CD8-positive, alpha-beta memory T cell (primary cell): ENCODE results near the gene STARD10. TPM values are rescaled to one million over a fixed set of nuclear protein-coding genes. Genes with fewer than 3 reads are reported as not detected.

ENCODE experiments used
- CTCF ChIA-PET: fragments of 350-600 bp; sonication (Branson Sonifier 250); formaldehyde crosslinking; loops from one replicate; lab custom pipeline; 2021; ENCODE audit warnings: antibody characterized with exemption; lab: Charles Lee
- POLR2A ChIA-PET: fragments of 350-600 bp; sonication (Branson Sonifier 250); formaldehyde crosslinking; loops from one replicate; lab custom pipeline; 2021; ENCODE audit warnings: antibody characterized with exemption; lab: Charles Lee
- DNase-seq, 5 donors: peaks; one replicate each; pipeline versions ENCODE4 v3.0.0 to v3.0.0-alpha.2; 2020 to 2022; ENCODE audit warnings: mixed read lengths in 1 of 5
- H3K27ac ChIP-seq: one replicate; pipeline ENCODE4 v1.7.0; 2013; ENCODE audit warnings: low read depth, mild to moderate bottlenecking, low read length, moderate library complexity
- H3K27me3 ChIP-seq: 2 replicates; pipeline ENCODE4 v1.7.0; 2013; ENCODE audit warnings: low read length, mild to moderate bottlenecking; ENCODE audit not compliant: insufficient read depth, poor library complexity, severe bottlenecking
- H3K36me3 ChIP-seq: 2 replicates; pipeline ENCODE4 v1.7.0; 2013; ENCODE audit warnings: mild to moderate bottlenecking, low read length, moderate library complexity; ENCODE audit not compliant: insufficient read depth
- H3K4me1 ChIP-seq: 2 replicates; pipeline ENCODE4 v1.7.0; 2013; ENCODE audit warnings: mild to moderate bottlenecking, low read length, moderate library complexity; ENCODE audit not compliant: insufficient read depth
- H3K4me3 ChIP-seq: 2 replicates; pipeline ENCODE4 v1.7.0; 2013; ENCODE audit warnings: mild to moderate bottlenecking, low read length
- H3K9me3 ChIP-seq: 2 replicates; pipeline ENCODE4 v1.7.0; 2013; ENCODE audit warnings: mild to moderate bottlenecking, low read length
- H3K27ac Mint-ChIP-seq, 8 donors: one replicate each; pipeline ENCODE4 v1.8.0; 2020 to 2021; ENCODE audit warnings: mixed read lengths in 8 of 8, mild to moderate bottlenecking in 6 of 8, inconsistent platforms in 3 of 8, moderate library complexity in 3 of 8
- H3K27me3 Mint-ChIP-seq, 2 donors: one replicate each; pipeline ENCODE4 v1.8.0; 2020 to 2021; ENCODE audit warnings: mixed read lengths in 2 of 2, mild to moderate bottlenecking in 1 of 2, moderate library complexity in 1 of 2
- H3K36me3 Mint-ChIP-seq, 3 donors: one replicate each; pipeline ENCODE4 v1.8.0; 2020 to 2021; ENCODE audit warnings: mixed read lengths in 3 of 3, inconsistent platforms in 1 of 3, mild to moderate bottlenecking in 1 of 3
- H3K4me1 Mint-ChIP-seq, 3 donors: one replicate each; pipeline ENCODE4 v1.8.0; 2020 to 2021; ENCODE audit warnings: mixed read lengths in 3 of 3, inconsistent platforms in 1 of 3, mild to moderate bottlenecking in 1 of 3
- H3K4me3 Mint-ChIP-seq, 7 donors: one replicate each; pipeline ENCODE4 v1.8.0; 2020 to 2021; ENCODE audit warnings: mixed read lengths in 7 of 7, mild to moderate bottlenecking in 6 of 7, moderate library complexity in 4 of 7, inconsistent platforms in 2 of 7
- H3K9me3 Mint-ChIP-seq, 5 donors: one replicate each; pipeline ENCODE4 v1.8.0; 2020 to 2022; ENCODE audit warnings: mixed read lengths in 5 of 5, mild to moderate bottlenecking in 3 of 5, moderate library complexity in 2 of 5, inconsistent platforms in 1 of 5
- polyA plus RNA-seq: library from polyadenylated mRNA; unstranded; fragments of 300-500 nt; fragmentation: Illumina TruSeq; gene quantifications from one replicate; pipeline ENCODE4 v1.2.3, GENCODE V29; 2021
- total RNA-seq, 2 experiments: library from RNA; stranded (reverse); gene quantifications; one replicate each; pipeline ENCODE4 v1.2.3, GENCODE V29; 2021

STARD10 gene
- total and polyA plus RNA-seq, 3 experiments from 2014 or later: 13.8 to 21.8 (median 15.9) TPM

- H3K27ac Mint-ChIP-seq: peak overlapping the region in 6 of 8 donors; percentile 23 to 85 (median 58)
- H3K4me3 Mint-ChIP-seq: peak overlapping the region in 1 of 7 donors; percentile 88
- Histone ChIP-seq H3K27ac (no peak overlapping the region), H3K9me3 (no peaks in the 10 kb centered on the region), H3K27me3 (no peaks in the 10 kb centered on the region), H3K36me3 (peaks cover 29% of the 10 kb centered on the region), H3K4me1 (peaks cover 9% of the 10 kb centered on the region), H3K4me3 (no peak overlapping the region)
- ChIA-PET POLR2A (no interaction called here), CTCF (interaction anchor here (0.8 to 1.9 kb wide), 3 partner anchors 9 to 359 kb away, joined by 3 to 7 read pairs (median 3); no protein-coding TSS in a partner anchor)
- no peaks in the 10 kb centered on the region for H3K9me3 Mint-ChIP-seq
- DNase-seq: no peak
- peaks cover 0 to 3% of the 10 kb centered on the region in 2 donors for H3K27me3 Mint-ChIP-seq
- peaks cover 4 to 66% (median 15%) of the 10 kb centered on the region in 3 donors for H3K36me3 Mint-ChIP-seq
- H3K4me1 Mint-ChIP-seq: peaks cover 24 to 58% (median 41%) of the 10 kb centered on the region in 3 donors
These were observed 25.1 kb upstream of the STARD10 start for GRCh38 chr11:72818971-72819370.

GRCh38 chr11:72817966-72818365, 24.1 kb upstream of the STARD10 start:
- H3K4me3 Mint-ChIP-seq: peak overlapping the region in 5 of 7 donors; percentile 6 to 88 (median 45)
- H3K4me1 Mint-ChIP-seq: peaks cover 31 to 68% (median 50%) of the 10 kb centered on the region in 3 donors
- ChIA-PET POLR2A (no interaction called here), CTCF (interaction anchor here (1.0 to 1.9 kb wide), 2 partner anchors 10 to 360 kb away, joined by 3 to 7 read pairs; no protein-coding TSS in a partner anchor)
- Histone ChIP-seq H3K27ac (no peak overlapping the region), H3K36me3 (peaks cover 29% of the 10 kb centered on the region), H3K4me1 (peaks cover 12% of the 10 kb centered on the region), H3K4me3 (no peak overlapping the region), H3K9me3 (no peaks in the 10 kb centered on the region), H3K27me3 (no peaks in the 10 kb centered on the region)
- no peaks in the 10 kb centered on the region for H3K9me3 Mint-ChIP-seq
- H3K36me3 Mint-ChIP-seq: peaks cover 4 to 67% (median 15%) of the 10 kb centered on the region in 3 donors
- no peak for DNase-seq
- peak overlapping the region in 7 of 8 donors; percentile 39 to 96 (median 75) for H3K27ac Mint-ChIP-seq
- H3K27me3 Mint-ChIP-seq: peaks cover 0 to 5% of the 10 kb centered on the region in 2 donors

- ChIA-PET CTCF (interaction anchor here (1.0 to 2.4 kb wide), 5 partner anchors 8 to 91 kb away, joined by 3 to 9 read pairs (median 5); partner anchors contain the start of gene STARD10), POLR2A (no interaction called here)
- peak overlapping the region; percentile 8 for H3K4me3 ChIP-seq
- Mint-ChIP-seq H3K4me1 (peaks cover 42 to 74% (median 57%) of the 10 kb centered on the region in 3 donors), H3K9me3 (no peaks in the 10 kb centered on the region), H3K4me3 (peak overlapping the region; percentile 96 to 100 (median 98)), H3K27ac (peak overlapping the region in 7 of 8 donors; percentile 9 to 100 (median 98)), H3K36me3 (peaks cover 4 to 65% (median 15%) of the 10 kb centered on the region in 3 donors), H3K27me3 (peaks cover 0 to 5% of the 10 kb centered on the region in 2 donors)
- H3K27ac ChIP-seq: peak overlapping the region; percentile 28
- peaks cover 18% of the 10 kb centered on the region for H3K4me1 ChIP-seq
- peaks cover 29% of the 10 kb centered on the region for H3K36me3 ChIP-seq
- no peaks in the 10 kb centered on the region for H3K27me3 ChIP-seq
- H3K9me3 ChIP-seq: no peaks in the 10 kb centered on the region
- DNase-seq: no peak
These were observed 22.6 kb upstream of the STARD10 start for GRCh38 chr11:72816404-72816990.

GRCh38 chr11:72815110-72815618, 21.3 kb upstream of the STARD10 start:
- H3K27me3 ChIP-seq: no peaks in the 10 kb centered on the region
- ChIA-PET POLR2A (interaction anchor here (0.8 to 1.0 kb wide), 2 partner anchors 68 to 1678 kb away, joined by 3 read pairs; partner anchors contain the start of gene LIPT2), CTCF (interaction anchor here (1.5 to 2.4 kb wide), 3 partner anchors 9 to 90 kb away, joined by 4 to 9 read pairs (median 5); no protein-coding TSS in a partner anchor)
- H3K4me1 ChIP-seq: peaks cover 18% of the 10 kb centered on the region
- Mint-ChIP-seq H3K27me3 (peaks cover 0 to 5% of the 10 kb centered on the region in 2 donors), H3K36me3 (peaks cover 1 to 60% (median 12%) of the 10 kb centered on the region in 3 donors), H3K4me3 (peak overlapping the region; percentile 96 to 100 (median 98)), H3K27ac (peak overlapping the region; percentile 97 to 100 (median 98)), H3K4me1 (peaks cover 44 to 68% (median 61%) of the 10 kb centered on the region in 3 donors), H3K9me3 (no peaks in the 10 kb centered on the region)
- peak overlapping the region; percentile 99 for H3K27ac ChIP-seq
- no peaks in the 10 kb centered on the region for H3K9me3 ChIP-seq
- peak overlapping the region; percentile 95 for H3K4me3 ChIP-seq
- DNase-seq: no peak
- H3K36me3 ChIP-seq: peaks cover 20% of the 10 kb centered on the region

GRCh38 chr11:72814286-72815109, 20.7 kb upstream of the STARD10 start, which contains the start of gene ATG16L2:
Gene ATG16L2, plus strand, starts transcription at chr11:72814411. Its CDS starts 35 bp downstream, at chr11:72814446.
- Mint-ChIP-seq H3K4me3 (peak within 1 kb of the TSS; percentile 96 to 100 (median 99)), H3K27me3 (peaks cover 0 to 5% of the 10 kb centered on the region in 2 donors), H3K27ac (peak within 1 kb of the TSS; percentile 99 to 100 (median 100)), H3K9me3 (no peaks in the 10 kb centered on the region), H3K4me1 (peaks cover 44 to 65% (median 58%) of the 10 kb centered on the region in 3 donors), H3K36me3 (peaks cover 0 to 60% (median 11%) of the 10 kb centered on the region in 3 donors)
- Histone ChIP-seq H3K27me3 (no peaks in the 10 kb centered on the region), H3K27ac (peak within 1 kb of the TSS; percentile 99), H3K9me3 (no peaks in the 10 kb centered on the region), H3K36me3 (peaks cover 19% of the 10 kb centered on the region), H3K4me3 (peak within 1 kb of the TSS; percentile 95), H3K4me1 (peaks cover 18% of the 10 kb centered on the region)
- POLR2A ChIA-PET: interaction anchor here (0.8 kb wide), 1 partner anchor 68 kb away, joined by 3 read pairs; no protein-coding TSS in a partner anchor
- peak; percentile 85 to 93 (median 90) for DNase-seq
- CTCF ChIA-PET: interaction anchor here (0.7 to 2.5 kb wide), 6 partner anchors 10 to 363 kb away, joined by 4 to 11 read pairs (median 6); no protein-coding TSS in a partner anchor

- Mint-ChIP-seq H3K36me3 (peaks cover 0 to 59% (median 6%) of the 10 kb centered on the region in 3 donors), H3K4me3 (peak overlapping the region; percentile 96 to 100 (median 99)), H3K9me3 (no peaks in the 10 kb centered on the region), H3K4me1 (peaks cover 42 to 60% (median 52%) of the 10 kb centered on the region in 3 donors), H3K27ac (peak overlapping the region; percentile 99 to 100 (median 100)), H3K27me3 (peaks cover 0 to 5% of the 10 kb centered on the region in 2 donors)
- POLR2A ChIA-PET: interaction anchor here (0.8 to 1.6 kb wide), 4 partner anchors 20 to 90 kb away, joined by 3 to 6 read pairs (median 3); partner anchors contain the start of gene STARD10
- CTCF ChIA-PET: interaction anchor here (0.7 to 2.8 kb wide), 20 partner anchors 7 to 365 kb away, joined by 3 to 22 read pairs (median 5); partner anchors contain the start of genes FCHSD2 and STARD10
- Histone ChIP-seq H3K27ac (peak overlapping the region; percentile 99), H3K36me3 (peaks cover 15% of the 10 kb centered on the region), H3K27me3 (no peaks in the 10 kb centered on the region), H3K4me1 (peaks cover 18% of the 10 kb centered on the region), H3K4me3 (peak overlapping the region; percentile 95), H3K9me3 (no peaks in the 10 kb centered on the region)
- no peak for DNase-seq
These were observed 20.0 kb upstream of the STARD10 start for GRCh38 chr11:72813740-72814285.
